ENCODE data around the gene NNT.

DNA sequence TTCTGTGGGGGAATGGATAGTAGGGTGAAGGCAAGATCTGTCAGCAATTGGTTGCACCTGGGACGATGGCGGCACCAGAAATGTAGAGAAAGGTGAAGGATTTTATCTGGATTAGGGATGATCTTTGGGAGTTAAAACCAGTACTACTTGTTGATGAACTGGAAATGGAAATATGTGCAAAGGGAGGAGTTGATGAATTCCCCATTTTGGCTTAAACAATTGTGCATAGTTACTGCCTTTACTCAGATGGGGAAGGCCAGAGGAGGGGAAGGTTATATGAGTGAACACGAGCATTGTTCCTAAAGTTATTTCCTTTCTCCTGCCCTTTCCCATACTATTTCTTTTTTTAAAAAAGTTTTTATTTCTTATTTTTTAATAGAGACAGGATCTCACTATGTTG lies 19.1 kb downstream of the NNT start:
- TF ChIP-seq, protein P1, sequence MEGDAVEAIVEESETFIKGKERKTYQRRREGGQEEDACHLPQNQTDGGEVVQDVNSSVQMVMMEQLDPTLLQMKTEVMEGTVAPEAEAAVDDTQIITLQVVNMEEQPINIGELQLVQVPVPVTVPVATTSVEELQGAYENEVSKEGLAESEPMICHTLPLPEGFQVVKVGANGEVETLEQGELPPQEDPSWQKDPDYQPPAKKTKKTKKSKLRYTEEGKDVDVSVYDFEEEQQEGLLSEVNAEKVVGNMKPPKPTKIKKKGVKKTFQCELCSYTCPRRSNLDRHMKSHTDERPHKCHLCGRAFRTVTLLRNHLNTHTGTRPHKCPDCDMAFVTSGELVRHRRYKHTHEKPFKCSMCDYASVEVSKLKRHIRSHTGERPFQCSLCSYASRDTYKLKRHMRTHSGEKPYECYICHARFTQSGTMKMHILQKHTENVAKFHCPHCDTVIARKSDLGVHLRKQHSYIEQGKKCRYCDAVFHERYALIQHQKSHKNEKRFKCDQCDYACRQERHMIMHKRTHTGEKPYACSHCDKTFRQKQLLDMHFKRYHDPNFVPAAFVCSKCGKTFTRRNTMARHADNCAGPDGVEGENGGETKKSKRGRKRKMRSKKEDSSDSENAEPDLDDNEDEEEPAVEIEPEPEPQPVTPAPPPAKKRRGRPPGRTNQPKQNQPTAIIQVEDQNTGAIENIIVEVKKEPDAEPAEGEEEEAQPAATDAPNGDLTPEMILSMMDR (conservative IDR thresholded peaks at IDR 0.05; ENCODE audit: low read depth, low read length), result no peak
- no peak for TF ChIP-seq EZH2 (IDR thresholded peaks at IDR 0.05; ENCODE audit: borderline replicate concordance, low read depth, low read length, poor library complexity, severe bottlenecking)

Measured in A673 (cell line).